Right lobe of liver (tissue), 6 donors: ENCODE results near the gene NFIB. TPM values are rescaled to one million over a fixed set of nuclear protein-coding genes. Genes with fewer than 3 reads are reported as not detected.

Experiments used
- ATAC-seq, 4 donors: fragments of 200-7000 bp; cut with Tn5 transposase; one replicate each; pipeline ENCODE4 v1.9.1; 2020; ENCODE audit warnings: mild to moderate bottlenecking in 4 of 4, moderate library complexity in 4 of 4
- DNase-seq, 3 donors: peaks; one replicate each; pipeline ENCODE4 v3.0.0-alpha.2; 2020
- H3K27ac ChIP-seq, 3 donors: fragments of 200-600 bp; one replicate each; pipeline ENCODE4 v1.8.0; 2022
- H3K27me3 ChIP-seq, 2 donors: fragments of 200-600 bp; one replicate each; pipeline ENCODE4 v1.8.0; 2022
- H3K36me3 ChIP-seq, 4 donors: fragments of 200-600 bp; sonication (generic) in 1 of 4; one replicate each; pipeline versions ENCODE4 v1.5.1 to v1.8.0; 2017 to 2022; ENCODE audit warnings: control low read depth in 1 of 4
- H3K4me1 ChIP-seq, 4 donors: fragments of 200-600 bp; sonication (generic) in 1 of 4; one replicate each; pipeline versions ENCODE4 v1.5.1 to v1.8.0; 2017 to 2022; ENCODE audit warnings: control low read depth in 1 of 4
- H3K4me3 ChIP-seq, 3 donors: fragments of 200-600 bp; one replicate each; pipeline ENCODE4 v1.8.0; 2022
- H3K9me3 ChIP-seq, 4 donors: fragments of 200-600 bp; sonication (generic) in 1 of 4; one replicate each; pipeline versions ENCODE4 v1.5.1 to v1.8.0; 2017 to 2022; ENCODE audit warnings: control low read depth in 1 of 4
- CTCF ChIP-seq, 4 donors: fragments of 200-600 bp in 3 of 4; fragments of 450-650 bp in 1 of 4; IDR thresholded peaks; one replicate each; pipeline versions ENCODE4 v1.5.1 to v1.8.0; 2016 to 2022; ENCODE audit warnings: antibody characterized with exemption in 4 of 4, mild to moderate bottlenecking in 2 of 4
- POLR2A ChIP-seq: fragments of 450-650 bp; IDR thresholded peaks from one replicate; pipeline ENCODE4 v1.6.1; 2017; ENCODE audit warnings: antibody characterized with exemption, mild to moderate bottlenecking
- WGBS: methylation state at CpG from one replicate; pipeline ENCODE4 v1.1.6; 2018; ENCODE audit warnings: low coverage, low lambda C conversion rate; ENCODE audit not compliant: insufficient coverage; ENCODE audit errors: missing lambda C conversion rate; 5-methylcytosine and 5-hydroxymethylcytosine counted together
- intact Hi-C, 2 donors: fragments of 100-400 bp; cut with DNase I; formaldehyde crosslinking; loops; one replicate each; pipeline versions ENCODE4 v1.11.2 to v1.14.1; 2022
- total RNA-seq, 6 experiments: library from RNA; depleted of rRNA in 2 of 6; stranded (reverse); fragments of >200 nt in 2 of 6; fragmentation: NEBNext Ultra II Directional in 3 of 6; extraction: Animal tissue kit (Norgen Biotek cat#: 25700) in 3 of 6; gene quantifications; one replicate each; pipeline versions ENCODE4 v1.1.0 to v1.2.4, GENCODE V29; 2016 to 2023
- donor health status: DM: no; HTN: yes; CAD: no.
- donor health status: DM: no; HTN: no; CAD: no.
- donor health status: DM: no; HTN: no; CAD: no.
- donor health status: DM: no; HTN: yes; CAD: no.
- donor health status: DM: no; HTN: yes; CAD: no.

The NFIB gene
- total RNA-seq, 6 experiments from 2014 or later = 23.0 to 45.3 (median 39.6) TPM

GRCh38 chr9:14054096-14054495 lies 259.8 kb downstream of the NFIB start:
- no peaks in the 10 kb centered on the region for H3K4me1 ChIP-seq
- intact Hi-C loops = no loop called here
- 47% methylated on average over 2 of the region's 2 CpGs for WGBS
- H3K27me3 ChIP-seq = no peaks in the 10 kb centered on the region
- TF ChIP-seq CTCF (IDR thresholded peaks at IDR 0.05) (no peak), POLR2A (no peak)
- H3K27ac ChIP-seq = no peak overlapping the region
- ATAC-seq = no peak
- no peak for DNase-seq
- no peaks in the 10 kb centered on the region for H3K36me3 ChIP-seq
- H3K9me3 ChIP-seq = peaks cover 0 to 6% (median 0%) of the 10 kb centered on the region in 4 donors
- H3K4me3 ChIP-seq = no peak overlapping the region

- TF ChIP-seq POLR2A (no peak), CTCF (IDR thresholded peaks at IDR 0.05) (no peak)
- WGBS = 26% methylated on average over 2 of the region's 2 CpGs
- no peaks in the 10 kb centered on the region for H3K36me3 ChIP-seq
- ATAC-seq (peak; percentile 28 to 76 (median 56)), DNase-seq (no peak)
- H3K27ac ChIP-seq = no peak overlapping the region
- no peaks in the 10 kb centered on the region for H3K4me1 ChIP-seq
- H3K4me3 ChIP-seq = no peak overlapping the region
- peaks cover 0 to 6% (median 0%) of the 10 kb centered on the region in 4 donors for H3K9me3 ChIP-seq
- H3K27me3 ChIP-seq = no peaks in the 10 kb centered on the region
- intact Hi-C loops = no loop called here
These were observed 261.6 kb downstream of the NFIB start for GRCh38 chr9:14052359-14052758.

GRCh38 chr9:14051419-14051818 lies 262.5 kb downstream of the NFIB start:
- no peak for ATAC-seq
- H3K36me3 ChIP-seq = no peaks in the 10 kb centered on the region
- peaks cover 0 to 6% (median 0%) of the 10 kb centered on the region in 4 donors for H3K9me3 ChIP-seq
- no peaks in the 10 kb centered on the region for H3K4me1 ChIP-seq
- no peak for DNase-seq
- no peak overlapping the region for H3K4me3 ChIP-seq
- H3K27ac ChIP-seq = no peak overlapping the region
- TF ChIP-seq POLR2A (no peak), CTCF (IDR thresholded peaks at IDR 0.05) (no peak)
- intact Hi-C loops = no loop called here
- no peaks in the 10 kb centered on the region for H3K27me3 ChIP-seq

- 50% methylated on average over 1 of the region's 1 CpG for WGBS
- no peak for TF ChIP-seq POLR2A
- no peak for TF ChIP-seq CTCF (IDR thresholded peaks at IDR 0.05)
- intact Hi-C loops = no loop called here
- no peaks in the 10 kb centered on the region for H3K4me1 ChIP-seq
- no peaks in the 10 kb centered on the region for H3K9me3 ChIP-seq
- no peak for ATAC-seq
- no peak overlapping the region for H3K27ac ChIP-seq
- no peak overlapping the region for H3K4me3 ChIP-seq
- DNase-seq = no peak
- no peaks in the 10 kb centered on the region for H3K36me3 ChIP-seq
- H3K27me3 ChIP-seq = no peaks in the 10 kb centered on the region
These were observed 270.5 kb downstream of the NFIB start for GRCh38 chr9:14043483-14043882.

GRCh38 chr9:14037331-14037730 lies 276.6 kb downstream of the NFIB start:
- Histone ChIP-seq H3K27me3 (no peaks in the 10 kb centered on the region), H3K9me3 (no peaks in the 10 kb centered on the region), H3K4me1 (no peaks in the 10 kb centered on the region), H3K36me3 (no peaks in the 10 kb centered on the region), H3K4me3 (no peak overlapping the region), H3K27ac (no peak overlapping the region)
- ATAC-seq = no peak
- 76% methylated on average over 4 of the region's 4 CpGs for WGBS
- no peak for DNase-seq
- intact Hi-C loops = no loop called here
- TF ChIP-seq POLR2A = no peak
- no peak for TF ChIP-seq CTCF (IDR thresholded peaks at IDR 0.05)
